Bronchial epithelial cell (primary cell): ENCODE data around the gene AATK. TPM values are rescaled to one million over a fixed set of nuclear protein-coding genes. Genes with fewer than 3 reads are reported as not detected.

Source experiments
- DNase-seq: peaks from one replicate; pipeline ENCODE4 v3.0.0-alpha.2; 2010; ENCODE audit warnings: low read depth
- FAIRE-seq: peaks from 2 replicates; lab custom pipeline; 2011; peaks lifted over from hg19 to GRCh38; lab: Jason Lieb, UNC
- H3K27me3 ChIP-seq: 2 replicates; pipeline ENCODE4 v1.5.1; 2011; ENCODE audit warnings: low read length; ENCODE audit not compliant: control insufficient read depth, insufficient read depth
- H3K36me3 ChIP-seq: 2 replicates; pipeline ENCODE4 v1.5.1; 2011; ENCODE audit warnings: low read length; ENCODE audit not compliant: control insufficient read depth, insufficient read depth
- H3K4me3 ChIP-seq: 2 replicates; pipeline ENCODE4 v1.5.1; 2011; ENCODE audit warnings: mild to moderate bottlenecking, low read depth, low read length, control low read depth
- total RNA-seq: library from RNA; depleted of rRNA; stranded (reverse); fragments of >200 nt; gene quantifications from 2 replicates; pipeline ENCODE4 v1.2.1, GENCODE V29; 2014
- TF ChIP-seq, protein P1 (sequence below): IDR thresholded peaks from 2 replicates; pipeline ENCODE4 v1.5.1; 2011; ENCODE audit warnings: mild to moderate bottlenecking, moderate library complexity, low read length, control low read depth, inconsistent platforms; ENCODE audit not compliant: insufficient read depth, severe bottlenecking

The AATK gene
- total RNA-seq, 1 donor from 2014 or later = 0.79 TPM

DNA sequence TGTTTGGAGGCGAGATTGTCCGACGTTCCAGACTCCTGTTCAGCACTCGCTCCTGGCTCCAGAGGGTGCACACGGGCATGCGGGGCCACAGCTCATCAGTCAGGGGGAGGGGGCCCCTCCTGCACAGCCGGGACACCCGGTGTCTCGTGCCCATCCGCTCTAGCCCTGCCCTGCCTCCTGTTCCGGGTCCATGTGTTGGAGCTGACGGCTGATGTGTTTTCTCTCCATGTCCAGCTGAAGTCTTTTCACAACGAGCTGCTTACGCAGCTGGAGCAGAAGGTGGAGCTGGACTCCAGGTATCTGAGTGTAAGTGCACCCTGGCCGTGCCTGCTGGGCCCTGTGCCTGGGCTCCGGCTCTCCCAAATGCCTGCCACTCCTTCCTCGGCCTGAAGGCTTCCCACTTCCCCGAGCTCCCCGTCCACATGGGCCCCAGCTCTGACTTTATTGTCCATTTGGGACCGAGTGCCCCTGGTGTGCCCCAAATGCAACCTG lies 80.6 kb downstream of the AATK start:
- TF ChIP-seq, protein P1, sequence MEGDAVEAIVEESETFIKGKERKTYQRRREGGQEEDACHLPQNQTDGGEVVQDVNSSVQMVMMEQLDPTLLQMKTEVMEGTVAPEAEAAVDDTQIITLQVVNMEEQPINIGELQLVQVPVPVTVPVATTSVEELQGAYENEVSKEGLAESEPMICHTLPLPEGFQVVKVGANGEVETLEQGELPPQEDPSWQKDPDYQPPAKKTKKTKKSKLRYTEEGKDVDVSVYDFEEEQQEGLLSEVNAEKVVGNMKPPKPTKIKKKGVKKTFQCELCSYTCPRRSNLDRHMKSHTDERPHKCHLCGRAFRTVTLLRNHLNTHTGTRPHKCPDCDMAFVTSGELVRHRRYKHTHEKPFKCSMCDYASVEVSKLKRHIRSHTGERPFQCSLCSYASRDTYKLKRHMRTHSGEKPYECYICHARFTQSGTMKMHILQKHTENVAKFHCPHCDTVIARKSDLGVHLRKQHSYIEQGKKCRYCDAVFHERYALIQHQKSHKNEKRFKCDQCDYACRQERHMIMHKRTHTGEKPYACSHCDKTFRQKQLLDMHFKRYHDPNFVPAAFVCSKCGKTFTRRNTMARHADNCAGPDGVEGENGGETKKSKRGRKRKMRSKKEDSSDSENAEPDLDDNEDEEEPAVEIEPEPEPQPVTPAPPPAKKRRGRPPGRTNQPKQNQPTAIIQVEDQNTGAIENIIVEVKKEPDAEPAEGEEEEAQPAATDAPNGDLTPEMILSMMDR = peak; percentile 30
- Histone ChIP-seq H3K36me3 (peaks cover 29% of the 10 kb centered on the region), H3K4me3 (no peak overlapping the region), H3K27me3 (no peaks in the 10 kb centered on the region)
- FAIRE-seq (no peak), DNase-seq (no peak)

DNA sequence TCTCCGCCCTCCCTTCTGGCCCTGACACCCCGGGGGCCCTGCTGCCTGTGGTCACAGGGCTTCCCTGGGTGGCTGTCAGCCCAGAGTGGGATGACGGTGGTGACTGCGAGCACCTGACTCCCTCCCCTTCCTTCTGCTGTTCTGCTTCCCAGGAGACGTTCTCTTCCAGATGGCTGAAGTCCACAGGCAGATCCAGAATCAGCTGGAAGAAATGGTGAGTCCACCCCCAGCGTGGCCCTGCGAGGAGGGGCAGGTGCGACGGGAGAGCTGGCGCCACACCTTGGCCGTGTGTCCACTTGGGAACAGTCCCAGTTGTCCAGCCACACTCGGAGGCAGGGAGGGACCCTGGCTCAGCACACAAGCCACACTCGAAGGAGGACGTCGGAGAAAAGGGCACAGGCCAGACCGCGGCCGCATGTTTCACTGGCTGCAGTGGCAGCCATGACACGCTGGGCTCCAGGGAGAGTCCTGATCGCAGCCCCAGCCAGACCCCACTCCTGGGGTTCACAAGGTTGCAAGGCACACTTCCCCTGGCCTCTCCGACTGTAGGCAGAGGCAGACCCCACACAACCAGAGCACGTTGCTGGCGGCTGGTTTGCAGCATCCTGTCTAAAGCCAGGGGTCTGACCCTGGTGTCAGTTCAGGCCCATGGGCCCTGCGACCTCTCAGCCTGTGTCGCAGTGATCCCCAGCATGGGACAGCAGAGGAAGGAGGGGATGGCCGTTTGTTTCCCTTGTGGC lies 81.2 kb downstream of the AATK start:
- Histone ChIP-seq H3K4me3 (no peak overlapping the region), H3K36me3 (peaks cover 29% of the 10 kb centered on the region), H3K27me3 (no peaks in the 10 kb centered on the region)
- TF ChIP-seq, protein P1 = no peak
- FAIRE-seq (peak; percentile 47), DNase-seq (no peak)

DNA sequence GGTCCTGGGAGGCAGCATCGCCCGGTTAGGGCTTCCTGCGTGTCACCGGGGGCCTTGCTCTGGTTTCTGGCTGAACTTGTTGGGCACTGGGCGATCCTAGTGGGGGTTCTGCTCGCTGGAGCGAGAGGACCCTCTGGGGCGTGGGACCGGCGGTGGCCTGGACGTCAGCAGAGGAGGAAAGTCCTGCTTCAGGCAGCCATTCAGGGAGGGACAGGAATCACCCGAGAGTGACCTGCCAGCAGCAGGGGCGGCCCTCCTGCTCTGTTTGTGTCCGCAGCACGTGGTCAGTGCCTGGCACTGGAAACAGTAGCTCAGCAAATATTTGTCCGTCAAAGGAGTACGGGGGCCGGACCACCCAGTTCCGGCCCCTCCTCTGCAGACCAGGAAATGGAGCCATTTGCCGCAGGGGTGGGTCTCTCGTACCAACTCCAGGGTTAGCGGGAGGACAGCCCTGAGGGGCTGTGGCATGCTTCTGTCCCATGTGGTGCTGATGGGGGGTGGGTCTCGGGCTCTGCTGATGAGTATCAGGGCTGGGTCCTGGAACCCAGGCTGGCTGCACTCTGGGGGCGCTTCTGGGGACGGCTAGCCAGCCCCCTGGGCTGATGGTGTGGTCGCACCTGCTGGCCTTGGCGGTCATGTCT lies 82.8 kb downstream of the AATK start:
- TF ChIP-seq, protein P1 = no peak
- DNase-seq (no peak), FAIRE-seq (no peak)
- no peaks in the 10 kb centered on the region for H3K27me3 ChIP-seq
- no peak overlapping the region for H3K4me3 ChIP-seq
- peaks cover 27% of the 10 kb centered on the region for H3K36me3 ChIP-seq

DNA sequence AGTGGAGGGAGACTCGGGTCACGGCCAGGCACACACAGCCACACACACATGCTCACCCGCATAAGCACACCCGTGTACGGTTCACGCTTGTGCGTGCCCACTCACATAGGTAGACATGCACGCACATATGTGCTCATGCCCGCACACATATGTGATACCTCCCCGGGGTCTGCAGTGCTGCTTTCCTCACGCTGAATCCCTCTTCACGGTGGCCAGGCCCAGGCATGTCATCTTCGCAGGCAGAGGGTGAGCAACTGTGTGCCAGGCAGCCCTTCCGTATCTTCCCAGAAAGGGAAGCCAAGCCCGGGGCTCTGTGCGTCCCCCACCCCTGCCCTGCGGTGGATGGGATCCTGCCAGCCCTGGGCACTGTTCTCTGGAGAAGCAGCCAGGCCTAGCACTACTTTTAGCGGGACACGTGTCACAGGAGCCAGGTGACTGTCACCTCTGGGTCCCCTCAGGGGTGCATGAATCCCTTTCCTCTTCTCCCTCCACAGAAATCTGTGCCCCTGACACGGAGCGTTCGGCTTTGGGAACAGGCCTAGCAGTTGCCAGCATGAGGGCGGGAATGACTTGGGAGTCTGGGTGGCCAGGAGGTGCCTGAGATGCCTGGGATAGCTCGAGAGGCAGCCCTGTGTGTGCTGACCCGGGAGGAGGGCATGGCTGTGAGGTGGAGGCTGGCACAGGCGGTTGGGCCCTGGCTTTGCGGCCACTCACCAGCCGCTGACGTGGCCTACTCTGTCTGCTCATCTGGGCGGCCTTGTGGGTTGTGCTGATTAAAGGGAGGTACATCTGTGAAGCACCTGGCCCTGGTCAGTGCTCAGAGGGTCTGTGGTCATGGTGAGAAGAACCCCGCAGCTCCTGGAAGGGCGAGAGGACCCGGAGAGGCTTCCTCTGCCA lies 83.6 kb downstream of the AATK start:
- peaks cover 22% of the 10 kb centered on the region for H3K36me3 ChIP-seq
- peak; percentile 64 for DNase-seq

More for the DNA sequence above, 83.6 kb downstream of the AATK start:
- no peaks in the 10 kb centered on the region for H3K27me3 ChIP-seq
- H3K4me3 ChIP-seq = no peak overlapping the region
- no peak for FAIRE-seq
- TF ChIP-seq, protein P1 = no peak
